H1 (cell line): Measurements from ENCODE around the gene TSPAN9. TPM values are rescaled to one million over a fixed set of nuclear protein-coding genes. Genes with fewer than 3 reads are reported as not detected.

Experiments used
- CTCF ChIA-PET: fragments of 300-600 bp; sonication (Branson Sonifier 250); formaldehyde crosslinking; loops from one replicate; lab custom pipeline; 2021; ENCODE audit not compliant: partially characterized antibody; lab: Charles Lee
- POLR2A ChIA-PET: fragments of 300-600 bp; sonication (Branson Sonifier 250); formaldehyde crosslinking; loops from one replicate; lab custom pipeline; 2021; ENCODE audit warnings: inconsistent platforms; ENCODE audit not compliant: partially characterized antibody; lab: Charles Lee
- DNase-seq, 2 experiments: peaks; one replicate each; pipeline versions ENCODE4 v3.0.0 to v3.0.0-alpha.2; 2010 to 2022; ENCODE audit warnings: low spot score in 2 of 2, low read depth in 1 of 2, mixed read lengths in 1 of 2
- FAIRE-seq: peaks from 2 replicates; lab custom pipeline; 2011; peaks lifted over from hg19 to GRCh38; lab: Jason Lieb, UNC
- H2AFZ ChIP-seq: 2 replicates; pipeline ENCODE4 v1.8.1; 2012; ENCODE audit warnings: low read length, inconsistent platforms
- H2AK5ac ChIP-seq: 2 replicates; pipeline ENCODE4 v1.6.1; 2013; ENCODE audit warnings: low read depth, low read length
- H2BK120ac ChIP-seq: replicated peaks from 2 replicates; pipeline ENCODE3; 2013; ENCODE audit warnings: low read depth, low read length, inconsistent platforms
- H2BK12ac ChIP-seq: 2 replicates; pipeline ENCODE4 v1.6.1; 2013; ENCODE audit warnings: low read depth, low read length
- H2BK15ac ChIP-seq: 2 replicates; pipeline ENCODE4 v1.6.1; 2013; ENCODE audit warnings: low read length
- H2BK20ac ChIP-seq: 2 replicates; pipeline ENCODE4 v1.6.1; 2013; ENCODE audit warnings: low read length
- H2BK5ac ChIP-seq: 2 replicates; pipeline ENCODE4 v1.6.1; 2013; ENCODE audit warnings: low read depth, low read length
- H3K14ac ChIP-seq: 2 replicates; pipeline ENCODE4 v1.6.1; 2013; ENCODE audit warnings: inconsistent platforms; ENCODE audit not compliant: insufficient read length
- H3K18ac ChIP-seq: 2 replicates; pipeline ENCODE4 v1.6.1; 2013; ENCODE audit warnings: low read length; ENCODE audit errors: extremely low read depth
- H3K23ac ChIP-seq: 2 replicates; pipeline ENCODE4 v1.6.1; 2013; ENCODE audit warnings: inconsistent platforms; ENCODE audit not compliant: insufficient read length
- H3K23me2 ChIP-seq: 2 replicates; pipeline ENCODE4 v1.6.1; 2013; ENCODE audit warnings: low read depth, low read length
- H3K27ac ChIP-seq: 2 replicates; pipeline ENCODE4 v1.6.1; 2011; ENCODE audit warnings: low read depth, low read length, inconsistent platforms
- H3K27me3 ChIP-seq, 4 experiments: replicated peaks in 1 of 4; 1 replicate in 1 of 4; 2 replicates in 3 of 4; pipeline versions ENCODE4 v1.6.1 to v1.8.1; 2011 to 2013; ENCODE audit warnings: low read length in 3 of 4, mild to moderate bottlenecking in 3 of 4, inconsistent platforms in 2 of 4, mixed read lengths in 2 of 4, moderate library complexity in 1 of 4; ENCODE audit not compliant: control insufficient read depth in 3 of 4, insufficient read depth in 3 of 4; ENCODE audit errors: extremely low read depth in 1 of 4
- H3K36me3 ChIP-seq, 4 experiments: 2 replicates each; pipeline versions ENCODE4 v1.6.1 to v1.8.1; 2011 to 2013; ENCODE audit warnings: mild to moderate bottlenecking in 4 of 4, low read length in 3 of 4, moderate library complexity in 2 of 4, control low read depth in 1 of 4, inconsistent platforms in 1 of 4; ENCODE audit not compliant: insufficient read depth in 4 of 4, control insufficient read depth in 2 of 4
- H3K4ac ChIP-seq: replicated peaks from 2 replicates; pipeline ENCODE3; 2013; ENCODE audit warnings: low read length, low read depth, mixed read lengths, inconsistent platforms; ENCODE audit not compliant: insufficient read length
- H3K4me1 ChIP-seq, 4 experiments: replicated peaks in 1 of 4; 1 replicate in 1 of 4; 2 replicates in 3 of 4; pipeline versions ENCODE4 v1.6.1 to v1.8.1; 2011 to 2013; ENCODE audit warnings: low read length in 3 of 4, inconsistent platforms in 2 of 4, mixed read lengths in 1 of 4; ENCODE audit not compliant: insufficient read depth in 4 of 4, control insufficient read depth in 3 of 4
- H3K4me2 ChIP-seq, 2 experiments: 2 replicates each; pipeline versions ENCODE4 v1.6.1 to v1.8.1; 2011 to 2013; ENCODE audit warnings: low read depth in 2 of 2, low read length in 2 of 2, control low read depth in 1 of 2, inconsistent platforms in 1 of 2, mild to moderate bottlenecking in 1 of 2; ENCODE audit not compliant: insufficient read depth in 1 of 2
- H3K4me3 ChIP-seq, 4 experiments: fragments of 200-600, 300-600 bp in 1 of 4; sonication (generic), shearing (Covaris generic), sonication (Bioruptor Twin) in 1 of 4; 2 replicates each; pipeline versions ENCODE4 v1.5.1 to v1.8.1; 2011 to 2016; ENCODE audit warnings: low read length in 4 of 4, low read depth in 3 of 4, control low read depth in 2 of 4, inconsistent platforms in 2 of 4, mild to moderate bottlenecking in 2 of 4, mixed read lengths in 1 of 4, moderate library complexity in 1 of 4; ENCODE audit not compliant: insufficient read depth in 2 of 4; ENCODE audit errors: extremely low read depth in 1 of 4
- H3K56ac ChIP-seq: replicated peaks from 2 replicates; pipeline ENCODE3; 2013; ENCODE audit warnings: low read depth, mild to moderate bottlenecking, mixed read lengths, low read length, inconsistent platforms; ENCODE audit not compliant: insufficient read length
- H3K79me1 ChIP-seq: 2 replicates; pipeline ENCODE4 v1.6.1; 2013; ENCODE audit warnings: low read depth, low read length, control low read depth
- H3K79me2 ChIP-seq, 2 experiments: 2 replicates each; pipeline versions ENCODE4 v1.6.1 to v1.8.1; 2012 to 2013; ENCODE audit warnings: low read length in 2 of 2, mild to moderate bottlenecking in 2 of 2, inconsistent platforms in 1 of 2; ENCODE audit not compliant: insufficient read depth in 2 of 2, control insufficient read depth in 1 of 2
- H3K9ac ChIP-seq, 4 experiments: replicated peaks in 1 of 4; 1 replicate in 1 of 4; 2 replicates in 3 of 4; pipeline versions ENCODE4 v1.6.1 to v1.8.1; 2011 to 2013; ENCODE audit warnings: low read depth in 3 of 4, low read length in 3 of 4, control low read depth in 2 of 4, mild to moderate bottlenecking in 2 of 4, moderate library complexity in 2 of 4, inconsistent platforms in 1 of 4; ENCODE audit errors: extremely low read depth in 1 of 4
- H3K9me3 ChIP-seq, 2 experiments: 2 replicates each; pipeline versions ENCODE4 v1.6.1 to v1.8.1; 2012 to 2013; ENCODE audit warnings: mild to moderate bottlenecking in 2 of 2, moderate library complexity in 2 of 2, control low read depth in 1 of 2, inconsistent platforms in 1 of 2, low read depth in 1 of 2, low read length in 1 of 2, mixed read lengths in 1 of 2; ENCODE audit not compliant: insufficient read depth in 2 of 2
- H4K20me1 ChIP-seq, 2 experiments: replicated peaks in 1 of 2; 2 replicates each; pipeline versions ENCODE3 to v1.8.1; 2011 to 2013; ENCODE audit warnings: inconsistent platforms in 2 of 2, low read length in 2 of 2, mild to moderate bottlenecking in 1 of 2; ENCODE audit not compliant: insufficient read depth in 2 of 2, control insufficient read depth in 1 of 2
- H4K5ac ChIP-seq: 2 replicates; pipeline ENCODE4 v1.6.1; 2013; ENCODE audit warnings: low read length, low read depth, mixed read lengths, inconsistent platforms; ENCODE audit not compliant: insufficient read length
- H4K8ac ChIP-seq: 2 replicates; pipeline ENCODE4 v1.8.0; 2013; ENCODE audit warnings: mild to moderate bottlenecking, moderate library complexity, low read length, inconsistent platforms; ENCODE audit not compliant: insufficient read depth; ENCODE audit errors: extremely low read depth
- H4K91ac ChIP-seq: replicated peaks from 2 replicates; pipeline ENCODE3; 2013; ENCODE audit warnings: low read length, mixed read lengths, inconsistent platforms; ENCODE audit not compliant: insufficient read length
- CHD1 ChIP-seq: IDR thresholded peaks from 2 replicates; pipeline ENCODE4 v1.6.1; 2012; ENCODE audit warnings: low read depth, low read length, improper control_type of control experiment
- FOSL1 ChIP-seq: IDR thresholded peaks from 2 replicates; pipeline ENCODE4 v1.6.1; 2011; ENCODE audit warnings: mild to moderate bottlenecking, low read depth, low read length, moderate library complexity; ENCODE audit not compliant: insufficient read depth
- GABPA ChIP-seq: IDR thresholded peaks from 2 replicates; pipeline ENCODE4 v1.6.1; 2011; ENCODE audit warnings: mild to moderate bottlenecking, low read length, moderate library complexity, borderline replicate concordance; ENCODE audit not compliant: insufficient read depth
- JUND ChIP-seq: IDR thresholded peaks from 2 replicates; pipeline ENCODE4 v1.6.1; 2011; ENCODE audit warnings: mild to moderate bottlenecking, improper control_type of control experiment, low read length
- KDM4A ChIP-seq: IDR thresholded peaks from one replicate; pipeline ENCODE4 v1.7.1; 2012; ENCODE audit warnings: low read depth, mild to moderate bottlenecking, moderate library complexity, low read length, inconsistent platforms; ENCODE audit not compliant: severe bottlenecking
- MAX ChIP-seq: IDR thresholded peaks from 2 replicates; pipeline ENCODE4 v1.6.1; 2012; ENCODE audit warnings: inconsistent platforms
- NRF1 ChIP-seq: IDR thresholded peaks from 2 replicates; pipeline ENCODE4 v1.6.1; 2011; ENCODE audit warnings: mild to moderate bottlenecking, low read depth, low read length, improper control_type of control experiment
- RFX5 ChIP-seq: IDR thresholded peaks from 2 replicates; pipeline ENCODE4 v1.6.1; 2011; ENCODE audit warnings: low read depth, low read length, improper control_type of control experiment, borderline replicate concordance
- SP1 ChIP-seq: IDR thresholded peaks from 2 replicates; pipeline ENCODE4 v1.6.1; 2011; ENCODE audit warnings: low read depth, low read length
- TAF1 ChIP-seq: IDR thresholded peaks from 2 replicates; pipeline ENCODE4 v1.6.1; 2011; ENCODE audit warnings: mild to moderate bottlenecking, low read depth, low read length
- TBP ChIP-seq: IDR thresholded peaks from 2 replicates; pipeline ENCODE4 v1.6.1; 2011; ENCODE audit warnings: low read depth, low read length, improper control_type of control experiment
- TCF12 ChIP-seq: IDR thresholded peaks from 2 replicates; pipeline ENCODE4 v1.6.1; 2011; ENCODE audit warnings: low read depth, mild to moderate bottlenecking, low read length
- WGBS, 2 experiments: shearing (Covaris generic) in 1 of 2; methylation state at CpG; one replicate each; pipeline versions ENCODE4 v1.1.6 to v1.1.7; 2013 to 2015; ENCODE audit warnings: low lambda C conversion rate in 2 of 2, mixed read lengths in 2 of 2, inconsistent platforms in 1 of 2, low coverage in 1 of 2, missing lambda C conversion rate in 1 of 2; ENCODE audit not compliant: insufficient replicate concordance in 2 of 2, insufficient coverage in 1 of 2, insufficient read length in 1 of 2; ENCODE audit errors: extremely low coverage in 1 of 2, missing lambda C conversion rate in 1 of 2; 5-methylcytosine and 5-hydroxymethylcytosine counted together
- polyA plus RNA-seq, 7 experiments: library from polyadenylated mRNA; depleted of rRNA in 3 of 7; stranded (reverse) in 5 of 7; unstranded in 2 of 7; fragments of >200 nt in 5 of 7; fragments of 200-250 nt in 2 of 7; gene quantifications; 1 replicate in 5 of 7; 2 replicates in 1 of 7; 4 replicates in 1 of 7; pipeline versions ENCODE4 v1.2.1 to v1.2.3, GENCODE V29; 2011 to 2013; ENCODE audit warnings: missing spikeins in 2 of 7, mixed read lengths in 2 of 7
- total RNA-seq: library from RNA; stranded (reverse); fragmentation: NEBNext Ultra II Directional; extraction: Animal tissue kit (Norgen Biotek cat#: 25700); gene quantifications from 2 replicates; pipeline ENCODE4 v1.2.1, GENCODE V29; 2021

TSPAN9 gene
- total and polyA plus RNA-seq, 2 of the 8 experiments (the other 6 are each of a cell fraction or from before 2014, with no cell fraction given), result 11.5 to 29.1 TPM

DNA sequence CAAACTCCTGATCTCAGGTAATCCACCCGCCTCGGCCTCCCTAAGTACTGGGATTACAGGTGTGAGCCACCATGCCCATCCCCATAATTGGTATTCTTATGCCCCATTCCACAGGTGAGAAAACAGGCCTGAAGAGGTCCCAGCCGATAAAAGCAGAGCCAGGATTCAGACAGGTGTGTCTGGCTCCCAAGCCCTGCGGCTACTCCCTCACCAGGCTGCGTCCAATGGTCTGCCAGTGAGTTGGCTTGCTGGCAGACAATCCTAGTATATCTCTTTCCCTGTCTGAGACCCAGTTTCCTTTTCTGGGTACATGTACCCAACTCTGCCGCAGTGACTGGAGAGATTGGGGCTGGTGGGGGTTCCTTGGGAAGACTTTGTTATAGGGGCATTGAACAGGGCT is 1.9 kb upstream of the TSPAN9 start:
- Histone ChIP-seq H3K4me2 (no peak overlapping the region), H2BK20ac (no peak overlapping the region), H3K4me1 (peaks cover 0 to 12% (median 3%) of the 10 kb centered on the region in 4 experiments; a peak in 3 of 7 replicates), H3K18ac (no peak overlapping the region), H3K56ac (no peak overlapping the region), H4K5ac (no peak overlapping the region), H3K23ac (no peak overlapping the region), H3K23me2 (peaks cover 4% of the 10 kb centered on the region; the same call in 1 of the 2 replicates), H3K36me3 (no peaks in the 10 kb centered on the region), H2AK5ac (no peak overlapping the region), H3K9ac (no peak overlapping the region), H3K27ac (no peak overlapping the region), H2AFZ (no peak overlapping the region), H2BK5ac (no peak overlapping the region), H3K9me3 (no peaks in the 10 kb centered on the region), H2BK120ac (no peak overlapping the region), H3K4me3 (no peak overlapping the region), H3K14ac (no peak overlapping the region), H3K79me2 (no peaks in the 10 kb centered on the region), H4K20me1 (no peaks in the 10 kb centered on the region), H2BK12ac (no peak overlapping the region), H3K27me3 (peaks cover 0 to 18% (median 8%) of the 10 kb centered on the region in 4 experiments; a peak in 3 of 7 replicates), H3K4ac (no peak overlapping the region), H2BK15ac (no peak overlapping the region), H4K8ac (no peak overlapping the region), H4K91ac (no peak overlapping the region), H3K79me1 (no peaks in the 10 kb centered on the region; the same call in 1 of the 2 replicates)
- POLR2A ChIA-PET, result no interaction called here
- WGBS, 2 experiments, result 88% methylated on average over 6 of the region's 6 CpGs; no CpG with 5 or more reads in 1 of the 2 experiments
- no peak for FAIRE-seq
- no peak for DNase-seq
- CTCF ChIA-PET, result interaction anchor here (0.6 to 6.3 kb wide), 9 partner anchors 12 to 200 kb away, joined by 3 to 78 read pairs (median 9); no protein-coding TSS in a partner anchor
- TF ChIP-seq NRF1 (no peak), SP1 (no peak), JUND (no peak), FOSL1 (no peak), CHD1 (no peak), RFX5 (no peak), GABPA (no peak), KDM4A (no peak), TAF1 (no peak), TBP (no peak), MAX (no peak), TCF12 (no peak)
